Measurements from ENCODE around the gene CKAP5. TPM values are rescaled to one million over a fixed set of nuclear protein-coding genes. Genes with fewer than 3 reads are reported as not detected.
A peak's percentile ranks its signal among the peaks of the same experiment; 100 is the strongest.

Gene CKAP5
- total RNA-seq, 6 donors from 2014 or later: 24.4 to 48.3 (median 38.1) TPM

GRCh38 chr11:46850829-46851380 lies 4.8 kb upstream of the CKAP5 start:
- H3K4me3 ChIP-seq: no peak overlapping the region
- peaks cover 0 to 8% (median 0%) of the 10 kb centered on the region in 4 donors for H3K4me1 ChIP-seq
- no peaks in the 10 kb centered on the region for H3K27me3 ChIP-seq
- TF ChIP-seq EP300 (IDR thresholded peaks at IDR 0.05) (no peak), POLR2AphosphoS5 (IDR thresholded peaks at IDR 0.05) (no peak), POLR2A (IDR thresholded peaks at IDR 0.05) (no peak), CTCF (IDR thresholded peaks at IDR 0.05) (no peak)
- ATAC-seq (ENCODE audit: low FRiP score in 2 of 2) (no peak), DNase-seq (no peak)
- no peak overlapping the region for H3K27ac ChIP-seq
- H3K9me3 ChIP-seq: no peaks in the 10 kb centered on the region
- 76 to 77% methylated on average over 9 to 10 of the region's 10 CpGs for WGBS, 2 donors
- H3K36me3 ChIP-seq: no peaks in the 10 kb centered on the region

DNA sequence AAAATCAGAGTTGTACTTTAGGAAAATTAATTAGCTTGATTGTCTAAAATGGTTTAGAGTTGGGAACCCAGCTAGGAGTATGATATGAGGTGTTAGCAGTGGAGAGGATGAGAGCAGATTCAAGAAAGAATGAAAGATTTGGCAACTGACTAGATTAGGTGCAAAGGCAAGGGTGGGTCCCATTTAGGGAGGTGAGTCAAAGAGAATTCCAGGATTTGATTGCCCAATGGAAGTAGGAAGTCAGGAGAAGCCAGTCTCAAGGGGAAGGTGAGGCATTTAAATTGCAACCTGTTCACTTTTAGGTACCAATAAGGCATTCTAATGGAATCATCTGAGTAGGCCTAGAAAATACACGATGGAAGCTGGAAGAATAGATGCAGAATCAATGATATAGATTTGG lies 3.6 kb upstream of the CKAP5 start:
- DNase-seq (no peak), ATAC-seq (ENCODE audit: low FRiP score in 2 of 2) (no peak)
- Histone ChIP-seq H3K9me3 (no peaks in the 10 kb centered on the region), H3K36me3 (no peaks in the 10 kb centered on the region), H3K27me3 (no peaks in the 10 kb centered on the region), H3K4me1 (peaks cover 6 to 18% (median 8%) of the 10 kb centered on the region in 4 donors), H3K4me3 (no peak overlapping the region), H3K27ac (no peak overlapping the region)
- TF ChIP-seq EP300 (IDR thresholded peaks at IDR 0.05) (no peak), POLR2A (IDR thresholded peaks at IDR 0.05) (no peak), CTCF (IDR thresholded peaks at IDR 0.05) (no peak), POLR2AphosphoS5 (IDR thresholded peaks at IDR 0.05) (no peak)
- 91 to 100% methylated on average over 1 of the region's 1 CpG for WGBS, 2 donors

DNA sequence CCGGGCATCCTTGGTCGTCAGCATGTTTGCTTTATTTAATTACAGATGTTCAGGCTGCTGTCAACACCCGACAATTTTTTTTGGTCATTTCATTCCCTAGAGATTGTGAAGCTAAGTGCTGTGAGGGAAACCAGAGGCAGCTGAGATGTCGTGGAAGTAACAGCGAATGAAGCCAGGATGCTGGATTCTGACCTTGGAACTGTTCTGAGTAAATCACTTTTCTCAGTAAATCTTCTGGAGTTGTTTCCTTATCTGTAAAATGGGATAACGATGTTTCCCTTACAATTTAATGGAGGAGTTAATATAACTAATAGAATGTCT lies 390 bp upstream of the CKAP5 start:
- ATAC-seq (ENCODE audit: low FRiP score in 2 of 2) (no peak), DNase-seq (no peak)
- no peaks in the 10 kb centered on the region for H3K27me3 ChIP-seq
- peaks cover 12 to 32% (median 17%) of the 10 kb centered on the region in 4 donors for H3K4me1 ChIP-seq
- TF ChIP-seq POLR2AphosphoS5 (IDR thresholded peaks at IDR 0.05): no peak
- no peak for TF ChIP-seq CTCF (IDR thresholded peaks at IDR 0.05)
- TF ChIP-seq EP300 (IDR thresholded peaks at IDR 0.05): no peak
- TF ChIP-seq POLR2A (IDR thresholded peaks at IDR 0.05): no peak
- H3K9me3 ChIP-seq: no peaks in the 10 kb centered on the region
- H3K36me3 ChIP-seq: no peaks in the 10 kb centered on the region
- peak overlapping the region; percentile 19 to 99 (median 96) for H3K4me3 ChIP-seq
- peak overlapping the region in 2 of 4 donors; percentile 83 to 89 for H3K27ac ChIP-seq
- 9% methylated on average over 6 of the region's 6 CpGs for WGBS, 2 donors

GRCh38 chr11:46845440-46845739 lies 690 bp downstream of the CKAP5 start:
- no peaks in the 10 kb centered on the region for H3K9me3 ChIP-seq
- ATAC-seq (ENCODE audit: low FRiP score in 2 of 2): no peak
- no peaks in the 10 kb centered on the region for H3K27me3 ChIP-seq
- peaks cover 12 to 32% (median 17%) of the 10 kb centered on the region in 4 donors for H3K4me1 ChIP-seq
- TF ChIP-seq POLR2A (IDR thresholded peaks at IDR 0.05): no peak
- no peak for TF ChIP-seq EP300 (IDR thresholded peaks at IDR 0.05)
- TF ChIP-seq CTCF (IDR thresholded peaks at IDR 0.05): no peak
- no peak for TF ChIP-seq POLR2AphosphoS5 (IDR thresholded peaks at IDR 0.05)
- peak overlapping the region; percentile 88 to 99 (median 96) for H3K4me3 ChIP-seq
- 1% methylated on average over 4 to 12 of the region's 12 CpGs for WGBS, 2 donors
- H3K27ac ChIP-seq: peak overlapping the region; percentile 64 to 89 (median 84)
- no peaks in the 10 kb centered on the region for H3K36me3 ChIP-seq
- DNase-seq: no peak

GRCh38 chr11:46840116-46840515 lies 6.0 kb downstream of the CKAP5 start:
- H3K36me3 ChIP-seq: no peaks in the 10 kb centered on the region
- H3K4me3 ChIP-seq: no peak overlapping the region
- TF ChIP-seq POLR2A (IDR thresholded peaks at IDR 0.05) (no peak), EP300 (IDR thresholded peaks at IDR 0.05) (no peak), CTCF (IDR thresholded peaks at IDR 0.05) (no peak), POLR2AphosphoS5 (IDR thresholded peaks at IDR 0.05) (no peak)

More at GRCh38 chr11:46840116-46840515, 6.0 kb downstream of the CKAP5 start:
- no peaks in the 10 kb centered on the region for H3K9me3 ChIP-seq
- no peaks in the 10 kb centered on the region for H3K27me3 ChIP-seq
- DNase-seq (no peak), ATAC-seq (ENCODE audit: low FRiP score in 2 of 2) (no peak)
- no peak overlapping the region for H3K27ac ChIP-seq
- peaks cover 14 to 22% (median 20%) of the 10 kb centered on the region in 4 donors for H3K4me1 ChIP-seq
